ENCODE measurements around the gene RPL31. TPM values are rescaled to one million over a fixed set of nuclear protein-coding genes. Genes with fewer than 3 reads are reported as not detected.

RPL31 gene
- total RNA-seq: 759 and 1,275 TPM in 2 replicates

GRCh38 chr2:101001691-101002561 lies at the start of gene RPL31:
TSS of gene RPL31 (plus strand) at chr2:101002289. CDS start at chr2:101002702, 413 bp downstream.

Other genes starting within 250 kb of the RPL31 start
- 12.7 and 32.3 TPM in 2 replicates for gene NPAS2, start 182.2 kb upstream of the RPL31 start, total RNA-seq
- 67.0 and 90.2 TPM in 2 replicates for gene TBC1D8, start 149.1 kb downstream of the RPL31 start, total RNA-seq

Measured in vein endothelial cell (primary cell).